ENCODE measurements around the gene CMIP.
"Not testable (repeated sequence)": the region's sequence is repeated elsewhere in the genome, so short reads cannot be mapped to it uniquely, and the experiment has no call there.

CMIP gene

DNA sequence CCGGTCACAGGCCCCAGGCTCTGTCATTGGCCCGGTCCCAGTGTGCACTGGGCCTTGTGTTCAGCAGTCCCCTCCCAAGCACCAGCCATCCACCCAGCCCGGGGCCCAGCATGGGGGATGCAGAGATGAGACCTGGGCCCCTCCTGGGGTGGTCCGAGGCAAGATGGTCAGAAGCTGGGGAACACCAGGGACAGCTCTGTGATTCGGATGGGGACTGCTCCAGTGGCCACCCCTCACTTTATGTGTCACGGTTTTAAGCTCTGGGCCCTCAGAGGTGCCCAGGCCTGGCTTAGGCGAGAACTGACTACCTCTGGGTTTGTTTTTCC, 242.5 kb downstream of the CMIP start:
- DNase-seq (ENCODE audit: low read depth) = no peak

DNA sequence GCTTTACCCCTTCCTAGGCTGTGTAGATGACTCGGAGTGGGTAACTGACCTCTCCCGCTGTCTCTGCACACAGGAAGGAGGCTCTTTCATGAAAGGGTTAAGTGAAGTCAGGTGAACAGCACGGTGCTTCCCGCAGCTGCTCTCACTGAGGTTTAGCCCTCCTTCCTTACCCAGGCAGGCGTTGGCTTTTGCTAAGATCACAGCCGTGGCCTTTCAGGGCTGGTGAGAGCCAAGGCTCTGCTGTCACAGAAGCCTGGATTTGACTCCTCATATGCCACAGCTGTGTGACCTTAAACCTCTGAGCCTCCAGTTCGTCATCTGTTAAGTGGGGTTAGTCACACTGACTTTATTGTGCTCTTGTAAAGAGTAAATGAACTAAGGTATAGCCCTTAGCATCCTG, 243.6 kb downstream of the CMIP start:
- DNase-seq (ENCODE audit: low read depth) = no peak

DNA sequence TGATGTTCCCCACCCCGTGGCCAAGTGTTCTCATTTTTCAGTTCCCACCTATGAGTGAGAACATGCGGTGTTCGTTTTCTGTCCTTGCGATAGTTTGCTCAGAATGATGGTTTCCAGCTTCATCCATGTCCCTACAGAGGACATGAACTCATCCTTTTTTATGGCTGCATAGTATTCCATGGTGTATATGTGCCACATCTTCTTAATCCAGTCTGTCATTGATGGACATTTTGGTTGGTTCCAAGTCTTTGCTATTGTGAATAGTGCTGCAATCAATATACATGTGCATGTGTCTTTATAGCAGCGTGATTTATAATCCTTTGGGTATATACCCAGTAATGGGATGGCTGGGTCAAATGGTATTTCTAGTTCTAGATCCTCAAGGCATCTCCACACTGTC, 244.2 kb downstream of the CMIP start:
- DNase-seq (ENCODE audit: low read depth) = not testable (repeated sequence)

DNA sequence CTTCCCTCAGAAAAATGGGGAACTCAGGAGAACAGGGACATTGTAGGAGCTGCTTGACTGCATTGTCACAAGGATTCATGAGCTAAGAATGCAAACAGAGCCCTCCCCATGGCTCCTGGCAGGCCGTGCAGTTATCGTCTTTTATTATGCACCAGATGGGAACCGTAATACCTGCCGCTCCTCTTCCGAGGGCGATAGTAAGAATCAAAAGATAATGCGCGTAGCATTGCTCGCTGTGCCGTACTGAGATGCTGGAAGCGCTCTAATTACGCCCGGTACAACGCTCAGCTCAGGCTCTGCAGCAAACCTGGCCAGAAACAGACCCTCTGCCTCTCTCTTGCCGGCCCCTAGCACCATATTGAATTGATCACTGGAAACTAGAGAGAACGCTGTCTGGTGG, 247.4 kb downstream of the CMIP start:
- DNase-seq (ENCODE audit: low read depth) = no peak

DNA sequence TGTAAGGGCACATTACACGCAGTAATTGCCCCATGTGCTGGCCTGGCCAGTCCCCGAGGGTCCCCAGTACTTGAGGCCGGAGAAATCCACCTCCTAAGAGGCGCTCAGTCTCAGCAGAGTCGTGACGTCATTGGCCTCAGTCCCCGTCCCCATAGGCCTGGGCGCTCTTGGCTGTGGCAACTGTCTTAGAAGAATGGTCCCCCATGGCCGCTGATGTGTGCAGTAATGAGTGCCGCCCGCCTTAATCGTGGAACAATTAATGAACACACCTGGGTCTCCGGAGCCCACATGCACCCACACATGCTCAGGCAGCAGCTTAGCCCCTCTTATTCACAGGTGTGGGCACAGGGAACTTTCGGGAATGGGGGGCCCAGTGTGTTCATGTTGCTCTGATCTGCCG, 248.0 kb downstream of the CMIP start:
- no peak for DNase-seq (ENCODE audit: low read depth)

DNA sequence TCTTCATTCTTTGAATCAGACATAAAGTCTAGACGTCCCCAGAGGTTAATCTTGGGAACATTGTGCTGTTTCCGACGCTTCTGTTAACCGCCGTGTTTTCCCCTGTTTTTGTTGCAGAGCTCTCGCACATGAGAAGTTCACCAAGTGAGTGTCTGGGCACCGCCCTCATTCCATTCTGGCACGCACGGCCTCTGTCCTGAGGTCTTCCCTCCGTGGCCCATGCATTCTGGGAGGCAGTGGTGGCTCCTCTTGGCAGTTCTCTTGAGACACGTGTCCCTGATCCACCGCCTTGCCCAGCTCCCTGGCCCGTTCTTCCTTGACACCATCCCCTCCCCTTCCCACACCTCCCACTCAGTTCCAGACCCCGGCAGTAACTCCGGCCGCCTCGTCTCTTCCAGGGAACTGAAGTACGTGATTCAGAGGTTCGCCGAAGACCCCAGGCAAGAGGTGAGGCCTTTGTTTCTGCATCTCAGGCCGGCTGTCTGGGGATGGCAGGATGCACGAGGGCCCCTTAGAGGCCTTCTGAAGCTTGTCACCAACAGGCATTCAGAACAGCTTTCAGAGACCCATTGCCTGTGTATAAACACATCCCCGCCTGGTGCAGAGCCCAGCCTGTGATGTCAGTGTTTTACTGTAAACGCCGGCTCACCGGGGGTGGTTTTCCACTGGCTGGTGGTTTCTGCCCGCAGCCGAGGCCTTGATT, 248.6 kb downstream of the CMIP start:
- no peak for DNase-seq (ENCODE audit: low read depth)

DNA sequence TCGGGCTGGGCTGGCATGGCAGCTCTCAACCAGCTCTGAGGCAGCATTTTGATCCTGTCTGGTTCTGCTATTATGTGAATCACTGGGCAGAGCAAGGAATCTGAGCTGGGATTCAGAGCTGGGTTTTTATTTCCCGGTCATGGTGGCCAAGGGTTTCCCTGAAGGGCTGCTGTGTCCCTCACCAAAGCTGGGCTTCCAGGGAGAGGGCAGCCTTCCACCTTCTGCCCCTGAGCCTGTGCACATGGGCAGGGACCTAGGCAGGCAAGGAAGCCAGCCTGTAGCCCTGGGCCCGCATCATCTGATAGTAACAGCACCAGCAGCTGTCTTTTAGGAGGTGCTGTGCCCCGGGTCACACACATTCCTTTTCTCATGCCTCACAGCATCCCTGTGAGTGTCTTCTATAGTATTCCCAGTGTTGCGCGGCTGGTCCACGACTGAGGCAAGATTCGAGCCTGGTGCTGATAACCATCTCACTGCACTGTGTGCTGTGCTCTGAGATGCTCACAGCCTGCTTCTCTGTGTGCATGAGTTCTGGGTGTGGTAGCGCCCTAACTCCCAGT, 249.2 kb downstream of the CMIP start:
- no peak for DNase-seq (ENCODE audit: low read depth)

DNA sequence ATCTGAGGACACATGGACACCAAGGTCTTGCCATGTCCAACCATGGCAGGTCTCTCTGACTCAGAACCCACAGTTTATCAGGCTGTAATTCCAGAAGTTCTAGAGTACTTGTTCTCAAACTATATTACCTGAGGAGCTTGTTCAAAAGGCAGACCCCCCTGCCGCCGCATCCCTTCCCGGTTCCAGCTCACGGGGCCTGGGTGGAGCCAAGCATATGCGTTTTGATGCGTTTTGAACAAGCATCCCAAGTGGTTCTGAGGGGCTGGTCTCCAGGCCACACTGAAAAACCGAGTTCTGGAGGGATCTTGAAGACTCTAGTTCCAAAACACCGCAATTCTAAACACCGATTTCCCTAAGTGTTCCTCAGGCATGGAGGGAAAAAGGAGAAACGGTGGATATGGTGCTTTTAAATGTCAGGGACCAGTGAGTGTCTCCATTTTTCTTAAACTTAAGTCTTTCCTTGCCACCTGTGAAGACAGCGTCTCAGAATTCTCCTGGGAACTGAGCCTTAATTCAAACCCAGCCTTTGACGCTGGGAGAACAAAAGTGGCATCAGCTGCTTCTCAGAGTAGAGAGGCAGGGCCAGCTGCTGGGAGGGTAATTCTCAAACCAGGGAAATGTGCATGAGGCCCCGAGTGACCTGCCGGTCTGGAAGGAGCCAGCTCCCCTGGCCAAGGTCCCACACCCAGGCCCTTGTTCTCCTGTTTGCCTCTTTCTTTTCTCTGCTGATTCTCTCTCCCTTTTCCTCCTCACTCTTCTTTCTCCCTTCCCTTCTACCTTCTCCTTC, 250.1 kb downstream of the CMIP start:
- DNase-seq (ENCODE audit: low read depth) = no peak

DNA sequence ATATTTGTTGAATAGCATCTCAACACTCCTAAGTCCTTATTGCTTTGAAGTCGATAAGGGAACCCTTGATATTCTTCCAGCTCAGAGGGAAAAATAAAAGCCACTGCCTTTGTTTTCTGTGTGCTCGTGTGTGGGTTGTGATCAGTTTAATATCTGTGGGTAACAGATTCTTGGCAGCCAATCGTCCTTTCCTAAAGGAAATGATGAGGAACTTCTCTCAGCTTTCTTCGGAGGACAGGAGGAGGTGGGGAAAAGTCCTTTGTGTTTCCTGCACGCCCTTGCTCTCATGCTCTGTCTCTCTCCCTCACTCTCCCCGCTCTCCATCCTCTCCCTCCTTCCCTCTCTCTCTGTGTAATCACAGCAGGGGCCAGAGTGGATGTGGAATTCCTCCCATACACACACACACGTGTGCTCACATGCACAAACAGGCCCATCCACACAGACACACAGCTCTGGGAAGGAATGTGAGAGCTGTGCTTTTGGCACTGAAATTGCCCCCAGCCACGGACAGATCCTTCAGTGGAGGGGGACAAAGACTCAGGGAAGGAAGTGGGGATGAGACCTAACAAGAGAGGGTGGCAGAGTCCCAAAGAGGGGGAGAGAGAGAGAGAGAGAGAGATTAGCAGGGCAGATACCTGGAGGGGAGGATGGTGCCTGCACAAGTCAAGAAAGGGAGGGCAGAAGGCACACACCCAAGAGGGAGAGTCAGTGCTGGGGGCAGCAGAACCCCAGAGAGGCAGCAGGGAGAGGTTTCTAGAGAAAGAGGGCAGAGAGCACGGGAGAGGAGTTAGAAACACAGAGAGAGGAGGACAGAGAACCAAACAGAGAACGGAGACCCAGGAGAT, 250.9 kb downstream of the CMIP start:
- DNase-seq (ENCODE audit: low read depth) = no peak

DNA sequence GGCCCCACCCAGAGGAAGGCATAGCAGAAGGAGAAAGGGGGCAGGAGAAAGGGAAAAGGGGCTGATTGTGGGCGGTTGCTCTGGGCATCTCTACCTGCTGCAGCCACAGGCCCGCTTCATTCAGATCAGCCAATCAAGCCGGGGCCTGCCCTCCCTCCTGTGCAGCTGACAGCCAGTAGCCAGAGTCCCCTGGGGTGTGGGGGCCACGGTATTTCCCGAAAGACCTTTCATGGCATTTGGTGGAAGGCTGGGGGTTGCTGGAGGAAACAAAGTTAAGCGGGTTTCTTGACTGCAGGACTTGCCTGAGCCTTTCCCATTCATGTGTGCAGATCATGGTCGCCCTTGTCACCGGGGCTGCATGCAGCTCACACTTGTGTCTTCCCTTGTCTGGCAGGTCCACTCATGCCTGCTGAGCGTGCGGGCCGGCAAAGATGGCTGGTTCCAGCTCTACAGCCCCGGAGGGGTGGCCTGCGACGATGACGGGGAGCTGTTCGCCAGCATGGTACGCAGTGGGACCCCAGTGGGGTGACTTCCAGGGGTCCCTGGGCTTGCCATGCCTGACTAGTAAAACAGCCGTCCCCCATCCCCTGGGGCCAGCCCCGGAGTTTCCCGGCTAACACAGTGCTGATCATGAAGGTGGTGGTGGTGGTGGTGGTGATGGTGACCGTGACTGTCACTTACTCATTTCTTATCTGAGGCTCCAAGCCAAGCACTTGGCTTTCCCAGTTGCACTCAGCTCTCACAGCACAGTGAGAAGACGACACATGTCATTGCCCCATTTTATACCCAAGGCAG, 251.8 kb downstream of the CMIP start:
- DNase-seq (ENCODE audit: low read depth) = no peak

DNA sequence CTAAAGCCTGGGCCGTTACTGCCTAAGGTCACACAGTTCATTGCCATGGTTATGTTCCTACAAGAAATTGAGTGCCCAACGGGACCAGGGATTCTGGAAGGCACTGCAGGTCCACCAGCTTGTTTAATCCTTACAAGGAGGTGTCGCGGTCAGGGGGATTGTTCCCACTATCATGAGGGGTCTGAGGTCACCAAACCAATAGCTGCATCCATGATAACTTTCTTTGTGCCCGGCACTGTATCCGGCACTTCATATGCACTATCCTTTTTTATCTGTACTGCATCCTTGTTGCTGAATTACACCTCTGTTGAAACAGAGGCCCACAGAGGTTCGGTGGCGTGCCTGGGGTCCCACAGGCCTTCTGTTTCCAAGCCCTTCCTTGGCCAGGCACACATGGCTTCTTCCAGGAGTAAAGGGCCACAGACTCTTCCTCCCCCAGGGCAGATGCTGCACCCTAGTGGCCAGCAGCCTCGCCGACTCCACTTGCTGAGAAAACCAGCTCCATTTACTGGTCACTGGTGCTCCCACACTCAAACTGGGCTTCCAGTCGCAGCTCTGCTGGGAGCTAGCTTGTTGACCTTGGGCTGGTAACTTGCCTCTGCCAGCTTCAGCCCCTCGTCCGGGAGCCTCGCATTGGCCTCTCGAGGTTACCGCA, 252.5 kb downstream of the CMIP start:
- peak; percentile 25 for DNase-seq (ENCODE audit: low read depth)

DNA sequence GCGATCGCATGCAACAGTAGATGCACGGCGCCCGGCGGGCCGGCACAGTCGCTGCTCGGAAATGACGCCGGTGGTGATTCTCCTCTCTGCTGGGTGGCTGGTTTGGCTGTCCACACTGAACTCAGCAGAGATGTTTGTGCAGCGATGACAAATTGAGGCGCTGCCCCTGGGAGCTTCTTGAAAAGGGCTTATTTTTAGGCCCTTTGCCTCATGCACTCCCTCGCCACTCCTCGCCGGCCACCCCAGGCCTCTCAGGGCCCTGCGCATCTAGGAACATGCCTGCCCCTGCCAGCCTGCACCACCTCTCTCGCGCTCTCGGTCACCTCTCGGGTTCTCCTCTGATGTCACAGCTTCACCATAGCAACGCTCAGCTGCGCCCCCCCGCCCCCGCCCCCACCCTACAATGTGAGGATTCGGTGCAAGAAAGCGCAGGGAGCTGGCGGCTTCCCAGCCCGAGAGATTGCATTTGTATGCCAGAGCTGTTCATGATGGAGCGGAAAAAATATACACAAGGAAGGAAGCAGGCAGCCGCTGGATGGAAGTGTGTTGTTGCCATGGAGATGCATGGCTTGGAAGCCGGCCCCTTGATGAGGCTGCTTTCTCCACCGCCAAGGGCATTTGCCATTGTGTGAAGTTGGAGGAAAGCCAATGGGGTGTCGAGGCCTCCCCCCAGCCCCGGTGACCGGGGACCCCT, 253.2 kb downstream of the CMIP start:
- no peak for DNase-seq (ENCODE audit: low read depth)

DNA sequence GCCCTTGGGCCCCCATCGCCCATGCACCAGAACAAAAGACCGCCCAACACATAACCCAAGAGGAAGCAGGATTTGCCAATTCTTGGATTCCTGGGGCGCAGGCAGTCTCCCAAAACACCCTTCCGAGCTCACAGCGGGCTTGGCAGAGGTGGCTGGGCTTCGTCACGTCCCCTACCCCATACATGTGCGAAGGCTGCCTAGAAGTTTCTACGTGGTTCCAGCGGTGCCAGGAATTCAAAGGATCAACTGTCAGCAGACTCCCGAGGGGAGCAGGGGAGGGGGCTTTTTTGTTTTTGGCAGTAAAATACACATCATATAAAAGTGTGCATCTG, 253.7 kb downstream of the CMIP start:
- no peak for DNase-seq (ENCODE audit: low read depth)

DNA sequence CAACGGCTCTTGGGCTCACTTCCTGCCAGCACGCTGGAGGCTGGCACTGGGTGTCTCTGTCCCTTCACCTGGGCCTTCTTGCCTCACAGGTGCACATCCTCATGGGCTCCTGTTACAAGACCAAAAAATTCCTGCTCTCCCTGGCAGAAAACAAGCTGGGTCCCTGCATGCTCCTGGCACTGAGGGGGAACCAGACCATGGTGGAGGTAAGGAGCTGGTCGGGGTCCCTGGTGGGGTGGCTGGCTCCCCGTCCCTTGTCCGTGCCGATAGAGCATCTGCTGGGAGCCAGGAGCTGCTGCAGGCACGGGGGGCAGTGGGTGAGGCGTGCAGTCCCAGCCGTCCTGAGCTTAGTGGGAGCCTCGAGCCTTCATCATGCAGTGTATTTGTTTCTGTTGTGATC, 255.0 kb downstream of the CMIP start:
- no peak for DNase-seq (ENCODE audit: low read depth)

DNA sequence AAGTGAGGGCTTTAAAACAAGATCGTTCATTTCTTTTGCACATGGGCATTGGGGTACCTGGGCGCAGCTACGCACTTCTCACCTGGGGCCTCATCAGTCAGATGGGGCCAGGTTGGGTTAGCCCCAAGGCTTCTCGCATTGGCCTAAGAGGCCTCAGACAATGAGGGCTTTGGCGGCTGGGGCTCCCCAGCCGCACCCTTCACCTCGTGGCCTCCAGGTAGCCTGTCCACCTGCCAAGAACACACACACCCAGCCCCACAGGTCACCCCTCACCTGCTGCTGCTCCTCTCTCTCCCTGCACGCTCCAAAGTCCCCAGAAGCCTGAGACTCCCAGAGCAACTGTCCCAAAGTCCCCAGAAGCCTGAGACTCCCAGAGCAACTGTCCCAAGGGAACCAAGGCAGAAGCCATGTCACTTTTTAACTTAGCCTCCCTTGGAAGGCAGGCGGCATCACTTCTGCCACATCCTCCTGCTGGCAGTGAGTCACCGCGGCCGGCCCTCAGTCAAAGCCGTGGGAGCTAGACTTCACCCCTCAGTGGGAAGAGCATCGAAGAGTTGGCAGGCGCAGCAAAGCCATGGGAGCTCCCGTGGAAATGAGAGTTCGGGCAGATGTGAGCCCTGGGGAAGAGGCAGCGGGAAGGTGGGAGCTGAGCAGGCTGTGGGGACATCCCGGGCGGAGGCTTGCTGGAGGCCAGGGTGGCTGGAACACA, 255.6 kb downstream of the CMIP start:
- no peak for DNase-seq (ENCODE audit: low read depth)

DNA sequence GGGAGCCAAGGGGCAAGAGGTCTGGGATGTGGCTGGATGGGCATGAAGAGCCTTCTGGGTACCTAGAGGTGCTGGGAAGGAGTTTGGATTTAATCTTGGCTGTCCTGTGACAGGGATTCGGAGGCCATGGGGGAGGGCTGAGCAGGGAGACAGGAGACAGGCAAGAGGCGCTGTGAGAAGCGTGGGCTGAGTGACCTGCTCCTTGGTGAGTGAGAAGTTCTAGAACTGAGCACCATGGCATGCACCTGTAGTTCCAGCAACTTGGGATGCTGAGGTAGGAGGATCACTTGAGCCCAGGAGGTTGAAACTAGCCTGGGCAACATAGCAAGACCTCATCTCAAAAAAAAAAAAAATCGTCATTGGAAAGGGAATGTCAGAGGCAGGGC, 256.2 kb downstream of the CMIP start:
- no peak for DNase-seq (ENCODE audit: low read depth)

DNA sequence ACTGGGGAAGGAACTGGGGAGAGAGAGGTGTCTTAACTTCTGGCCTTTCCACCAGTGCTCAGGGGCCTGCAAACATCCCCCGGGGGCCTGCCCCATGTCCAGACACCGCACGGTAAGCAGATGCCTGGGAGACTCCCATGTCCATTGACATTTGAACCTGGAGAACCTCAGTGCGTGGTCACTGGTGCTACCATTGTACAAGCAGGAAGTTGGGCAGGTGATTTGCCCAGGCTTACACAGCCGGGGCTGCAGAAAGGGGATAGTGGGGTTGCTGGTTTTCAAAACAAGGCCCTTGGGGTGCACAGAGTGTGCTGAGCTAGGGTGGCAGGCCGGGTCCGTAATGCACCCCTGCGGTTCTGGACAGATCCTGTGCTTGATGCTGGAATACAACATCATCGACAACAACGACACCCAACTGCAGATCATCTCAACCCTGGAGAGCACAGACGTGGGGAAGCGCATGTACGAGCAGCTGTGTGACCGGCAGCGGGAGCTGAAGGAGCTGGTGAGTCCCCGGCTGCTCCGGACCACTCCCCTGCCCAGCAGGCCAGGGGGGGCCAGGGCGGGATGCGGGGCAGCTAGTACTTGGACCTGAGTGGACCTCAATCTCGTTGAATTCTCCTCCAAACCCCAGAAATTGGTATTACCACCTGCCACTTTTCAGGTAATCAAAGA, 256.8 kb downstream of the CMIP start:
- no peak for DNase-seq (ENCODE audit: low read depth)

DNA sequence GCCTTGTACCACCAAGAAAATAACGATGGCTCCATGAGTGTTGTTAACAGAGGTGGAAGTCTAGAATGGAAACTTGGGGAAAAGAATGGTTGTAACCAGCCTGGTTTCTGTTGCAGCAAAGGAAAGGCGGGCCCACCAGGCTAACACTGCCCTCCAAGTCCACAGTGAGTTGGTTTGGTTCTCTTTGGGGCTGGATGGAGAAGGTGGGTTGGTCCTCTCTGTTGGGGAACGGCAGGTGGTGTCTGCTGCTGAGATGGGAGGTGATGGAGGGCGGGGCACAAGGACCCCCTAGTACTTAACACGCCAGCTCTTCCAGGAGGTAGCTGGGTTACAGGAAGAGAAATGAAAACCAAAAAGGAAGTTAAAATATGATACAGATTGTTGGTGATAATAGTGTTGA, 257.9 kb downstream of the CMIP start:
- DNase-seq (ENCODE audit: low read depth) = no peak
